Colonic mucosa (tissue), 4 donors: ENCODE measurements around the gene PADI3. TPM values are rescaled to one million over a fixed set of nuclear protein-coding genes. Genes with fewer than 3 reads are reported as not detected.

Experiments
- DNase-seq: peaks from one replicate; pipeline ENCODE4 v3.0.0-alpha.2; 2020
- H3K27ac ChIP-seq: fragments of 200-600 bp; one replicate; pipeline ENCODE4 v1.8.0; 2021
- H3K27me3 ChIP-seq: fragments of 200-600 bp; one replicate; pipeline ENCODE4 v1.8.0; 2021
- H3K36me3 ChIP-seq: fragments of 200-600 bp; one replicate; pipeline ENCODE4 v1.8.0; 2021
- H3K4me1 ChIP-seq: fragments of 200-600 bp; one replicate; pipeline ENCODE4 v1.8.0; 2021; ENCODE audit warnings: mild to moderate bottlenecking
- H3K4me3 ChIP-seq: fragments of 200-600 bp; one replicate; pipeline ENCODE4 v1.8.0; 2021
- H3K9ac ChIP-seq, 2 donors: one replicate each; pipeline ENCODE4 v1.7.0; 2013; ENCODE audit warnings: control low read depth in 2 of 2, low read depth in 2 of 2, low read length in 2 of 2
- H3K9me3 ChIP-seq: fragments of 200-600 bp; one replicate; pipeline ENCODE4 v1.8.0; 2021
- intact Hi-C: fragments of 100-400 bp; cut with DNase I; formaldehyde crosslinking; loops from one replicate; pipeline ENCODE4 v1.14.1; 2022
- total RNA-seq, 2 donors: library from RNA; stranded (reverse); fragmentation: NEBNext Ultra II Directional in 1 of 2; extraction: Animal tissue kit (Norgen Biotek cat#: 25700) in 1 of 2; gene quantifications; one replicate each; pipeline ENCODE4 v1.2.1, GENCODE V29; 2021
- TF ChIP-seq, protein P1 (sequence below): fragments of 200-600 bp; IDR thresholded peaks from one replicate; pipeline ENCODE4 v1.8.0; 2022; ENCODE audit warnings: antibody characterized with exemption, mild to moderate bottlenecking
- donor health status: healthy.
- donor health status: DM: no; HTN: no; CAD: no.
- donor health status: DM: no; HTN: no; CAD: no.

The PADI3 gene
- total RNA-seq, 2 donors from 2014 or later = 0.13 TPM; not detected in 1

DNA sequence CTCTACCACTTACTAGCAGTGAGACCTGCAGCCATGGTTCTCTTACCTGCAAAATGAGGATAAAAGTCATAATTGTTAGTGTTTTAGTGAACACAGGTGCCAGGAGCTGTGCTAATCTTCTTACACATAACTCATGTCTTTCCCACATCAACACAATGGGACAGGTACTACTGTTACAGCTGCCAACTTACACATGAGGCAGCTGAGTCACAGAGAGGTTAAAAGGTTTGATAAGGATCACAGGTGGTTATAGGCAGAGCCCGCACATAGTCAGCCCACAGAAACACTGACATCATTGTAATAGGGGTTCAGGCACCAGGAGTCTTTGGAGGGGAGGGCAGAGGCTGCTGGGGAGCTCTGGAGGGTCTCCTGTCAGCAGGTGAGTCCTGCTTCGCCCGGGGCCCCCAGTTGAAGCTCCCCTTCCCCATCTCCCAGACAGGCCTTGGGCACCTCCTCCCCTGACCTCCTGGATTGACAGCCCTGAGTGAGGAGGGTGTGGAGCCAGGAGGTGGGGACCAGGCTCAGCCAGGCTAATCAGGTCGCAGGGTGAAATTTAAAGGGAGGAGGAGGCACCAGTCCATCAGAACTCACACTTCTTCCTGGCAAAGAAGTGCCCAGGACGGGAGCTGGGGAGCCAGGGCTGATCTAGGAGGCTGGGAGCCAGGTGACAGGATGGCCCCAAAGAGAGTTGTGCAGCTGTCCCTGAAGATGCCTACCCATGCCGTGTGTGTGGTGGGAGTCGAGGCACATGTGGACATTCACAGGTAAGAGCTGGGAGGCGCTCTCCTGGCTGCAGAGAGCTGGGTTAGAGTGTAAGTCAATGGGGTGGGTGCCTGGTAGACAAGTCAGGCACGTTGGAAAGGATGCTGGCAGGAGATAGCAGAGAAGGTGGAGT, 44.1 kb upstream of the PADI3 start, which contains the start of gene PADI1:
PADI1 (plus strand) TSS at position 583 of the 895 bp plus-strand sequence; CDS start at position 673, 90 bp downstream.
- intact Hi-C loops = no loop called here
- Histone ChIP-seq H3K36me3 (no peaks in the 10 kb centered on the region), H3K9ac (no peak within 1 kb of the TSS), H3K4me1 (no peaks in the 10 kb centered on the region), H3K4me3 (no peak within 1 kb of the TSS), H3K27me3 (no peaks in the 10 kb centered on the region), H3K27ac (no peak within 1 kb of the TSS), H3K9me3 (no peaks in the 10 kb centered on the region)
- TF ChIP-seq, protein P1, sequence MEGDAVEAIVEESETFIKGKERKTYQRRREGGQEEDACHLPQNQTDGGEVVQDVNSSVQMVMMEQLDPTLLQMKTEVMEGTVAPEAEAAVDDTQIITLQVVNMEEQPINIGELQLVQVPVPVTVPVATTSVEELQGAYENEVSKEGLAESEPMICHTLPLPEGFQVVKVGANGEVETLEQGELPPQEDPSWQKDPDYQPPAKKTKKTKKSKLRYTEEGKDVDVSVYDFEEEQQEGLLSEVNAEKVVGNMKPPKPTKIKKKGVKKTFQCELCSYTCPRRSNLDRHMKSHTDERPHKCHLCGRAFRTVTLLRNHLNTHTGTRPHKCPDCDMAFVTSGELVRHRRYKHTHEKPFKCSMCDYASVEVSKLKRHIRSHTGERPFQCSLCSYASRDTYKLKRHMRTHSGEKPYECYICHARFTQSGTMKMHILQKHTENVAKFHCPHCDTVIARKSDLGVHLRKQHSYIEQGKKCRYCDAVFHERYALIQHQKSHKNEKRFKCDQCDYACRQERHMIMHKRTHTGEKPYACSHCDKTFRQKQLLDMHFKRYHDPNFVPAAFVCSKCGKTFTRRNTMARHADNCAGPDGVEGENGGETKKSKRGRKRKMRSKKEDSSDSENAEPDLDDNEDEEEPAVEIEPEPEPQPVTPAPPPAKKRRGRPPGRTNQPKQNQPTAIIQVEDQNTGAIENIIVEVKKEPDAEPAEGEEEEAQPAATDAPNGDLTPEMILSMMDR = no peak
- DNase-seq = no peak

DNA sequence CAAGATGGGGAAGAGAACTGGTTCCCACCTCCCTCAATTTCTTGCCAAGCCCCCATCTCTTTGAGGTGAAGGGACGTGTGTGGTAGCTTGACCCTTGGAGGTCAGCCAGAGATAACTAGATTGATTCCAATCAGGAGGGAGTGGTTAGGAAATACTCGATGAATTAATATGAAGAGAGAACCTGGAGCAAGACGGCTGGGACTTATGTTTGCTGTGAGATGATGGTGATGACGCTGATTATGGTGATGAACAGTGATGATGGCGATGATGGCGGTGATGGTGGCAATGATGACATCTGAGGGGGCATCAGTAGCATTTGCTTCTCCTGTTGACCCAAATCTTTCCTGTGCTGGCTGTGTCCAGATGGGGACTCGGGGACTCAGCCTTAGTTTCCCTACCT, 43.2 kb upstream of the PADI3 start:
- no peak overlapping the region for H3K27ac ChIP-seq
- H3K9ac ChIP-seq = no peak overlapping the region
- H3K9me3 ChIP-seq = no peaks in the 10 kb centered on the region
- no peaks in the 10 kb centered on the region for H3K4me1 ChIP-seq
- intact Hi-C loops = no loop called here
- no peaks in the 10 kb centered on the region for H3K36me3 ChIP-seq
- no peak overlapping the region for H3K4me3 ChIP-seq
- DNase-seq = no peak
- TF ChIP-seq, protein P1 = no peak
- no peaks in the 10 kb centered on the region for H3K27me3 ChIP-seq

DNA sequence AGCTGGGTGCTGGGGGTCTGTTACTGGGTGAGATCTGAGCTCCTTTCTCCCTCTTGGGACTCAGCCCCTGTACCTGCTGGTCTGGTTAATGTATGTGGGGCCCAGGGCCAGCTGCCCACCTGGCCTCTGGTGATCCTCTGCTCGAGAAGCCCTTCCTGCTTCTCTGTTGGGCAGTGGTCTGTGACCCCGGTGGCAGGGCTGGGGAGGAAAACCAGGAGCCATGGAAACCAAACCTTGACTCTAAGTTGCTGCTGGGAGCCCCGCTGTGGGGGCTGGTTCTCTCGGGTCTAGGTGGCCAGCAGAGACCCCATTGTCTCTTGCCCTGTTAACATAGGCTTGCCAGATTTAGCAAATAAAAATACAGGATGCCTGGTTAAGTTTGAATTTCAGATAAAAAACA, 42.7 kb upstream of the PADI3 start:
- no peaks in the 10 kb centered on the region for H3K4me1 ChIP-seq
- no peak overlapping the region for H3K27ac ChIP-seq
- no peaks in the 10 kb centered on the region for H3K9me3 ChIP-seq
- no peak for DNase-seq
- no peak overlapping the region for H3K9ac ChIP-seq
- intact Hi-C loops = no loop called here
- H3K36me3 ChIP-seq = no peaks in the 10 kb centered on the region
- no peak overlapping the region for H3K4me3 ChIP-seq
- TF ChIP-seq, protein P1 = no peak
- H3K27me3 ChIP-seq = no peaks in the 10 kb centered on the region

DNA sequence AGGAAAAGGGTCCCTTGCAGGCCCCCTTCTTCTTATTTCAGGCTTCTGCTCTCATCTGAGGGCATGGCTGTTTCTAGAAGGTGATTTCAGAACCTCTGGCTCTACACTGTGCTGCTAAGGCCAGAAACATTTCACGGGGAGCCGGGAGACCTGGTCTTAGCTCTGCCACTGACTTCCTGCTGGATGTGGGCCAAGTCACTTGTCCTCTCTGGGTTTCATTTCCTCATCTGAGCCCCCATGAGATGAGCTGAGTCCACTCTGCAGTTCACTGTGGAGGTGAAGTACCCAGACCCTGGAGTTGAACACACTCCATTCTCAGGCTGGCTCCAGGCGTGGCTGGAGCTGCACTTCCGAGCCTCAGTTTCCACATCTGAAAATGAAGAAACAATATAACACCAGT, 41.9 kb upstream of the PADI3 start:
- Histone ChIP-seq H3K27me3 (no peaks in the 10 kb centered on the region), H3K27ac (no peak overlapping the region), H3K4me1 (no peaks in the 10 kb centered on the region), H3K36me3 (no peaks in the 10 kb centered on the region), H3K4me3 (no peak overlapping the region), H3K9ac (no peak overlapping the region), H3K9me3 (no peaks in the 10 kb centered on the region)
- no peak for DNase-seq
- intact Hi-C loops = no loop called here
- TF ChIP-seq, protein P1 = no peak

DNA sequence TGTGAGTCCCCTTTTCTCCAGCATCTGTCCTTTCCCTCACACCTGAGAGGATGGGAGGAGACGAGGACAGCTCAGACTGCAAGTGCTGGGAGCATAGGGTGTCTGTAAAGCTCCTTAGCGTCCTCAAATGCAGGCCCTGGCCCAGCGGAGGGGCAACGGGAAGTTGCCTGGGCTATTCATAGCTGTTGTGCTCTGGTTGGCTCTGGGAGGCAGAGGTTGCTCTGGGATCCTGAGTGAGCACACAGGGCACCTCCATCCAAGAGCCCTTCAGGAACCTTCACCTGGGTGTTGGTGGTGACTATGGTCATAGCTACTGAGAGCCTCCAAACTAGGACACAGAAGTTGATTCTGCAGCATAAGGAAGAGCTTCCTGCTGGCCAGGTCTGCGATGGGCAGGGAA, 41.4 kb upstream of the PADI3 start:
- TF ChIP-seq, protein P1 = no peak
- Histone ChIP-seq H3K27ac (no peak overlapping the region), H3K9me3 (no peaks in the 10 kb centered on the region), H3K27me3 (no peaks in the 10 kb centered on the region), H3K36me3 (no peaks in the 10 kb centered on the region), H3K9ac (no peak overlapping the region), H3K4me3 (no peak overlapping the region), H3K4me1 (no peaks in the 10 kb centered on the region)
- no peak for DNase-seq
- intact Hi-C loops = no loop called here
